CD14-positive monocyte (primary cell): ENCODE measurements around the gene RASGEF1B. TPM values are rescaled to one million over a fixed set of nuclear protein-coding genes. Genes with fewer than 3 reads are reported as not detected.

Source experiments
- DNase-seq, 3 donors: peaks; one replicate each; pipeline ENCODE4 v3.0.0-alpha.2; 2011 to 2022
- H2AFZ ChIP-seq: 2 replicates; pipeline ENCODE4 v1.6.0; 2012; ENCODE audit warnings: mild to moderate bottlenecking, low read depth, low read length, inconsistent platforms; ENCODE audit not compliant: insufficient read depth, poor library complexity, severe bottlenecking
- H3K27ac ChIP-seq, 2 donors: 1 replicate in 1 of 2; 2 replicates in 1 of 2; pipeline ENCODE4 v1.5.1; 2012 to 2013; ENCODE audit warnings: low read length in 2 of 2, control low read depth in 1 of 2, inconsistent platforms in 1 of 2, low read depth in 1 of 2, mild to moderate bottlenecking in 1 of 2
- H3K27me3 ChIP-seq, 2 donors: one replicate each; pipeline versions ENCODE4 v1.6.0 to v1.6.1; 2011 to 2013; ENCODE audit warnings: low read length in 2 of 2; ENCODE audit not compliant: control insufficient read depth in 2 of 2, insufficient read depth in 2 of 2
- H3K36me3 ChIP-seq, 2 donors: replicated peaks in 1 of 2; 1 replicate in 1 of 2; 2 replicates in 1 of 2; pipeline versions ENCODE4 v1.5.1 to v1.6.1; 2012 to 2013; ENCODE audit warnings: low read length in 2 of 2, control low read depth in 1 of 2, inconsistent platforms in 1 of 2, mild to moderate bottlenecking in 1 of 2; ENCODE audit not compliant: insufficient read depth in 2 of 2, control insufficient read depth in 1 of 2
- H3K4me1 ChIP-seq, 2 donors: 1 replicate in 1 of 2; 2 replicates in 1 of 2; pipeline versions ENCODE4 v1.5.1 to v1.6.1; 2012 to 2013; ENCODE audit warnings: low read length in 2 of 2, control low read depth in 1 of 2, inconsistent platforms in 1 of 2, mild to moderate bottlenecking in 1 of 2, moderate library complexity in 1 of 2; ENCODE audit not compliant: insufficient read depth in 2 of 2, control insufficient read depth in 1 of 2
- H3K4me2 ChIP-seq: replicated peaks from 2 replicates; pipeline ENCODE3; 2012; ENCODE audit warnings: low read length, moderate library complexity, mild to moderate bottlenecking; ENCODE audit not compliant: poor library complexity, severe bottlenecking; ENCODE audit errors: extremely low read depth
- H3K4me3 ChIP-seq, 3 experiments: fragments of 200-600 bp in 1 of 3; sonication (generic) in 1 of 3; replicated peaks in 1 of 3; 1 replicate in 2 of 3; 2 replicates in 1 of 3; pipeline ENCODE4 v1.5.1; 2011 to 2013; ENCODE audit warnings: low read length in 3 of 3, mild to moderate bottlenecking in 3 of 3, control low read depth in 2 of 3, low read depth in 2 of 3, inconsistent platforms in 1 of 3, moderate library complexity in 1 of 3
- H3K79me2 ChIP-seq: 2 replicates; pipeline ENCODE4 v1.6.0; 2012; ENCODE audit warnings: mild to moderate bottlenecking, control low read depth, inconsistent platforms, low read length, moderate library complexity; ENCODE audit not compliant: insufficient read depth
- H3K9ac ChIP-seq: 2 replicates; pipeline ENCODE4 v1.6.0; 2017; ENCODE audit warnings: low read length, mild to moderate bottlenecking; ENCODE audit not compliant: insufficient read depth, poor library complexity, severe bottlenecking
- H3K9me3 ChIP-seq, 2 donors: replicated peaks in 1 of 2; 1 replicate in 1 of 2; 2 replicates in 1 of 2; pipeline versions ENCODE4 v1.5.1 to v1.6.1; 2012 to 2013; ENCODE audit warnings: low read length in 2 of 2, control low read depth in 1 of 2; ENCODE audit not compliant: control insufficient read depth in 1 of 2, insufficient read depth in 1 of 2
- H4K20me1 ChIP-seq: 2 replicates; pipeline ENCODE4 v1.6.0; 2012; ENCODE audit warnings: mild to moderate bottlenecking, low read length, control low read depth, moderate library complexity; ENCODE audit not compliant: insufficient read depth
- H3K27ac Mint-ChIP-seq, 7 donors: one replicate each; pipeline ENCODE4 v1.8.0; 2020; ENCODE audit warnings: mild to moderate bottlenecking in 7 of 7, mixed read lengths in 7 of 7, moderate library complexity in 6 of 7, inconsistent platforms in 2 of 7
- H3K27me3 Mint-ChIP-seq, 3 donors: one replicate each; pipeline ENCODE4 v1.8.0; 2021 to 2022; ENCODE audit warnings: low read depth in 3 of 3, mild to moderate bottlenecking in 3 of 3, mixed read lengths in 3 of 3, moderate library complexity in 3 of 3, inconsistent platforms in 1 of 3
- H3K36me3 Mint-ChIP-seq, 2 donors: one replicate each; pipeline ENCODE4 v1.8.0; 2020; ENCODE audit warnings: mixed read lengths in 2 of 2, inconsistent platforms in 1 of 2, mild to moderate bottlenecking in 1 of 2
- H3K4me1 Mint-ChIP-seq: one replicate; pipeline ENCODE4 v1.8.0; 2020; ENCODE audit warnings: mild to moderate bottlenecking, mixed read lengths
- H3K4me3 Mint-ChIP-seq, 2 donors: one replicate each; pipeline ENCODE4 v1.8.0; 2020; ENCODE audit warnings: mild to moderate bottlenecking in 2 of 2, mixed read lengths in 2 of 2, moderate library complexity in 1 of 2
- H3K9me3 Mint-ChIP-seq, 7 donors: one replicate each; pipeline ENCODE4 v1.8.0; 2020 to 2022; ENCODE audit warnings: mixed read lengths in 7 of 7, mild to moderate bottlenecking in 6 of 7, moderate library complexity in 6 of 7, inconsistent platforms in 2 of 7
- WGBS: methylation state at CpG from one replicate; pipeline ENCODE4 v1.1.5; 2013; ENCODE audit warnings: missing lambda C conversion rate; ENCODE audit not compliant: insufficient coverage; 5-methylcytosine and 5-hydroxymethylcytosine counted together
- intact Hi-C, 2 donors: fragments of 100-400 bp; cut with micrococcal nuclease; formaldehyde crosslinking; loops; one replicate each; pipeline versions ENCODE4 v1.15.0 to v1.15.1; 2023
- polyA plus RNA-seq, 3 donors: library from polyadenylated mRNA; depleted of rRNA in 1 of 3; unstranded in 2 of 3; stranded (reverse) in 1 of 3; fragments of 300-500 nt in 2 of 3; fragments of >200 nt in 1 of 3; fragmentation: Illumina TruSeq in 2 of 3; gene quantifications; 1 replicate in 2 of 3; 2 replicates in 1 of 3; pipeline ENCODE4 v1.2.3, GENCODE V29; 2012 to 2021
- TF ChIP-seq, protein P1 (sequence below): fragments of 200-600 bp; IDR thresholded peaks from one replicate; pipeline ENCODE4 v1.8.0; 2022; ENCODE audit warnings: antibody characterized with exemption, mild to moderate bottlenecking

The RASGEF1B gene
- polyA plus RNA-seq, 3 donors: 20.3 to 76.9 (median 36.6) TPM

DNA sequence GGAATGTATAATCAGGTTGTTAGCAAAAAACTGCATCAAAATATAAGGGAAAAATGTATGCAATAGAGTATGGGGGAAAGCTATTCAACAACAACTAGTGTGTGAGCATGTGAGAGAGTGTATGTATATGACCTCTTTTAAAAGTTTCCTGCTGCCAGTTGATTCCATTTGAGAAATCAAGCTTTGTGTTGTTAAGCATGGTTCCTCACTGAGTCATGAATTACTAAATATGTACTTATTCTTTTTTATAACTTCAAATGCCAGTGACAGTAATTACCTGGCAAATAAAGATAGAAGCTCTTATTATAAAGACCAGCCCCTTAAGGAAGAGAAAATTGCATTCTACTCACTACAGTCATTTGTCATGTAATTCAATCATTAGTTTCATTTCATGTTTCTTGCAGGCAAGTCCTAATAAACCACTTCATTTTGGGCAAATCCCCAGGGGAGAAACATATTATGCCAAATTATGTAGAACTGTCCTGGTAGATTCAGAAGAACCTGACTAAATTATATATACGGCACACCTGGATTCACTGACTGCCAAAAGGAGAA is 19.2 kb downstream of the RASGEF1B start:
- Mint-ChIP-seq H3K27me3 (peaks cover 0 to 4% (median 0%) of the 10 kb centered on the region in 3 donors), H3K27ac (no peak overlapping the region), H3K4me3 (no peak overlapping the region), H3K4me1 (peaks cover 18% of the 10 kb centered on the region), H3K9me3 (peaks cover 0 to 1% (median 0%) of the 10 kb centered on the region in 7 donors), H3K36me3 (peaks cover 69 to 74% of the 10 kb centered on the region in 2 donors)
- H3K4me3 ChIP-seq: no peak overlapping the region
- intact Hi-C loops: no loop called here
- peaks cover 11 to 15% of the 10 kb centered on the region in 2 donors for H3K4me1 ChIP-seq
- H2AFZ ChIP-seq: no peak overlapping the region
- no peaks in the 10 kb centered on the region for H3K27me3 ChIP-seq
- H3K27ac ChIP-seq: no peak overlapping the region
- peaks cover 35% of the 10 kb centered on the region for H4K20me1 ChIP-seq
- no peak overlapping the region for H3K9ac ChIP-seq
- TF ChIP-seq, protein P1, sequence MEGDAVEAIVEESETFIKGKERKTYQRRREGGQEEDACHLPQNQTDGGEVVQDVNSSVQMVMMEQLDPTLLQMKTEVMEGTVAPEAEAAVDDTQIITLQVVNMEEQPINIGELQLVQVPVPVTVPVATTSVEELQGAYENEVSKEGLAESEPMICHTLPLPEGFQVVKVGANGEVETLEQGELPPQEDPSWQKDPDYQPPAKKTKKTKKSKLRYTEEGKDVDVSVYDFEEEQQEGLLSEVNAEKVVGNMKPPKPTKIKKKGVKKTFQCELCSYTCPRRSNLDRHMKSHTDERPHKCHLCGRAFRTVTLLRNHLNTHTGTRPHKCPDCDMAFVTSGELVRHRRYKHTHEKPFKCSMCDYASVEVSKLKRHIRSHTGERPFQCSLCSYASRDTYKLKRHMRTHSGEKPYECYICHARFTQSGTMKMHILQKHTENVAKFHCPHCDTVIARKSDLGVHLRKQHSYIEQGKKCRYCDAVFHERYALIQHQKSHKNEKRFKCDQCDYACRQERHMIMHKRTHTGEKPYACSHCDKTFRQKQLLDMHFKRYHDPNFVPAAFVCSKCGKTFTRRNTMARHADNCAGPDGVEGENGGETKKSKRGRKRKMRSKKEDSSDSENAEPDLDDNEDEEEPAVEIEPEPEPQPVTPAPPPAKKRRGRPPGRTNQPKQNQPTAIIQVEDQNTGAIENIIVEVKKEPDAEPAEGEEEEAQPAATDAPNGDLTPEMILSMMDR: no peak
- H3K36me3 ChIP-seq: peaks cover 3 to 62% of the 10 kb centered on the region in 2 donors
- DNase-seq: no peak
- no peak overlapping the region for H3K4me2 ChIP-seq
- H3K79me2 ChIP-seq: no peaks in the 10 kb centered on the region
- WGBS: no CpG with 5 or more reads among the region's 1 CpG
- H3K9me3 ChIP-seq: no peaks in the 10 kb centered on the region

DNA sequence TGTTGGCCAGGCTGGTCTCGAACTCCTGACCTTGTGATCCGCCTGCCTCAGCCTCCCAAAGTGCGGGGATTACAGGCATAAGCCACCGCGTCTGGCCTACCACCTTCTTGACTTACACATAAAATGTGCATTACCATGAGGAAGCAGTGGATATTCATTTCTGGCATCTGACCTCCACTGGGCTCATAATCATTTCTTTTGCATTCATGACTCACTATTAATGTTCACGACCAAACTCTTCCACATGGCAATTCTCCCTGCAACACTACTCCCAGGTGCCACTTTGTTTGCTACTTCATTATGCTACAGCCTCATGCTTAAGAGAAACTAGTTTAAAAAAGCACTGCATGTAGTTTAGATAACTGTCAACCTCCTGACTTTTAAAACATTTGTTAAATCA is 22.7 kb downstream of the RASGEF1B start:
- DNase-seq: no peak
- Histone ChIP-seq H2AFZ (no peak overlapping the region), H3K27me3 (no peaks in the 10 kb centered on the region), H3K79me2 (no peaks in the 10 kb centered on the region), H3K4me1 (no peaks in the 10 kb centered on the region), H3K9ac (no peak overlapping the region), H3K4me3 (no peak overlapping the region), H3K36me3 (peaks cover 11 to 83% of the 10 kb centered on the region in 2 donors), H4K20me1 (peaks cover 7% of the 10 kb centered on the region), H3K9me3 (no peaks in the 10 kb centered on the region), H3K27ac (no peak overlapping the region), H3K4me2 (no peak overlapping the region)
- H3K9me3 Mint-ChIP-seq: peaks cover 0 to 3% (median 0%) of the 10 kb centered on the region in 7 donors
- H3K27ac Mint-ChIP-seq: peak overlapping the region in 1 of 7 donors; percentile 82
- H3K27me3 Mint-ChIP-seq: no peaks in the 10 kb centered on the region
- 96% methylated on average over 4 of the region's 6 CpGs for WGBS
- TF ChIP-seq, protein P1: no peak
- H3K36me3 Mint-ChIP-seq: peaks cover 73% of the 10 kb centered on the region in 2 donors
- no peaks in the 10 kb centered on the region for H3K4me1 Mint-ChIP-seq
- H3K4me3 Mint-ChIP-seq: no peak overlapping the region
- intact Hi-C loops: no loop called here
